ENCODE measurements around the gene TIGAR.

TIGAR gene

DNA sequence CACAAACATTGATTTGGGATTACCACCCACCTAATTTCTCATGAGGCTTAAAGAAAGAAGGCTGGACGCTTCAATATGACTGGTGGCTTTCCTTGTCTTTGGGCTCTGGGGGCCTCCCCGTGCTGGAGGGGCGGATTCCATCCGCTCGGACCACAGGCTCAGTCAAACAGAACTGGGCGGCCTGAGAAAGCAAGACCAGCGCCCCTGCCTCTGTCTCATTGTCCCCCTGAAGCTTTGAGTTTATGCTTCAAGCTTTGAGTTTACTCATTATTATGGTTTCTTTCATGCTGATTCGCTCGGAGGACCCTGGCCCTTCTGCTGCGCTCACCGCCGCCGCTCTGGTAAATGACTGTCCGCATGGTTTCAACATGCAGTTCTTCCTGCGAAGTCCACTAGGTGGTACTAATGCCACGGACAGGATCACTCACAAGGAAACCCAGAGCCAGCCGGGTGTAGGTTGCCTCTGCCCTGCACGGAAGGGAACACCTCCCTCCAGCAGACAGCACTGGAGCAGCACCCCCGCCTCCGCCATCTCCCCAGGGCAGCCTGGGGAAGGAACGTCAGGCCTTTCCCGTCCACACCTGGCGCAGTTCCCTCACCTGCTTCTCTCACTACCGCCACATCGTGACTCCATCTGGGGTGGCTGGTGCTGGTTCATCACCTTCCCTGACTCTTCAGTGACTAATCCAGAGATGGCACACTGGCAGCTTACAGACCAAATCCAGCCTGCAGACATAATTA, 13.2 kb upstream of the TIGAR start:
- DNase-seq = no peak

DNA sequence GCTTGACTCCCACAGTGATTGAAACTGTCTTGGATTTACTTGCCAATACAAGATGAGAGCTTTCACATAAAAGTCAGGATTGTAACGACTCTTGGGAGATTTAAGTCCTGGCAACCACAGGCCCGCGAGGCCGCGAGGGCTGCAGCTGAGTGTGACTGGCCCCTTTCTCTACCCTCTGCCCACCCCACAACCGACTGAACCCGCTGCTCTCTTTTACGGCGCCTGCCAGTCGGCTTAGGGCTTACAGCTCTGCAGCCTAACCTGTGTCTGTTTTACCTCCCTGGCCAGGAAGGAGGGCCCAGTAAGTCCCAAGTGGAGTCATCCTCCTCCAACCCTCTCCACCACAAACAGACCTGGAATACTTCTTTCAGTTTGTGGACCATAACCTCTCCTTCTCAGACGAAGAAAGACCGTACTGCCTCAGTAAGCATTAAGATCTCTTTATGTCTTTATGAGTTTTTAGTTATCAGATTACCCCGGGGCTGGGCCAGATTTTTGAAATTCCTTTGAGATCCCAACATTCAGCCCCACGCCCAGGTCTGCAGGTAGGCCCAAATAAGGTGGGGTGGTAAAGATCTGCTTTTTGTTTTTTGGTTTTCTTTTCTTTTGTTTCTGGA, 12.6 kb upstream of the TIGAR start:
- no peak for DNase-seq

GRCh38 chr12:4311776-4312175, 9.2 kb upstream of the TIGAR start:
- no peak for DNase-seq

- DNase-seq = no peak
These were observed 8.8 kb upstream of the TIGAR start for GRCh38 chr12:4312251-4312650.

DNA sequence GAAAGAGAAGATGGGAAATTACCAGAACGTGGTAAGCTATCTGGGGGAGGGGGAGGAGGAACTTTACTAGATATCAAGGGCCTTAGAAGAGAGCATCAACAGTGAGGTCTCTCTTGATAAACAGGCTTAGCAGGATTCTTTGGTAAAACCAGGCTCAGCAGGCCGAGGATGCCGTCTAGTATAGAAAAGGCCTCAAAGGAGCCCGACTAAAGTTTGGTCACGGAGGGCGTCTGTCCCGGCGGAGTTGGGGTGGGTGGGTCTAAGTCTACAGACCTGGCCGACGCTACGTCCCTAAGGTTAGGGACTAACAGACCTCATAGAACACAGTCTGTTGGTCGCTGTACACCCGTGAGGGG, 538 bp upstream of the TIGAR start:
- DNase-seq = no peak

GRCh38 chr12:4322726-4323125, 1.7 kb downstream of the TIGAR start:
- DNase-seq = no peak

- DNase-seq = no peak
These were observed 2.4 kb downstream of the TIGAR start for GRCh38 chr12:4323396-4323795.

DNA sequence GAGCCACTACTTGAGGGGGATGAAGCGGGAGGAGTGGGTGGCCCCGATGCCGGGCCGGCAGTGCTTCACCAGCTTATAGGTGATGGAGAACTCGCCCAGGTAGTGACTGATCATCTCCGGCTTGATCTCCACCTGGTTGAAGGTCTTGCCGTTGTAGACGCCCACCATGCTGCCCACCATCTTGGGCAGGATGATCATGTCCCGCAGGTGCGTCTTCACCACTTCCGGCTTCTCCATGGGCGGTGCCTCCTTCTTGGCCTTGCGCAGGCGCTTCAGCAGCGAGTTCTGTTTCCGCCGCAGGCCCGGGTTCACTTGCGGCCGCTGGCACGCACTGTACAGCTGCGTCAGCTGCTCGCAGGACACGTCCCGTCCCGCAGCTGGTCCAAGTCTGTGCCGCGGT, 3.4 kb downstream of the TIGAR start:
- no peak for DNase-seq

DNA sequence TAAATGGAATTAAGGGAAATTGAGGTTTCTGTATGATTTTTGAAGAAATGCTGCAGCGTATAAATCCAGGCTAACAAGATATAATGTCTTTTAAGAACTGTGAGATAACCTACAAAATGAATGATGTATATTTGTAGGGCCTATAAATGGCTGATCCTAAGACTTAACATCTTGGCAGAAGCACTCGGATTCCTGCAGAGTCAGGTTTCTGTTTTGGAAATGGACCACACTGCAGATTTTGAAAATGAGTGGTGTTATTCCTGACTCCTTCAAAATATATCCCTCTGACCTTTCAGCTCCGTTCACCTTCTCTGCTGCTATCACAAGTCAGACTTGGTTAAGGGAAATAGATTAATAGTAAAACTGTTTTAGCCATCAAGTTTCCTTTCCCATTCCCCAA, 5.0 kb downstream of the TIGAR start:
- no peak for DNase-seq

DNA sequence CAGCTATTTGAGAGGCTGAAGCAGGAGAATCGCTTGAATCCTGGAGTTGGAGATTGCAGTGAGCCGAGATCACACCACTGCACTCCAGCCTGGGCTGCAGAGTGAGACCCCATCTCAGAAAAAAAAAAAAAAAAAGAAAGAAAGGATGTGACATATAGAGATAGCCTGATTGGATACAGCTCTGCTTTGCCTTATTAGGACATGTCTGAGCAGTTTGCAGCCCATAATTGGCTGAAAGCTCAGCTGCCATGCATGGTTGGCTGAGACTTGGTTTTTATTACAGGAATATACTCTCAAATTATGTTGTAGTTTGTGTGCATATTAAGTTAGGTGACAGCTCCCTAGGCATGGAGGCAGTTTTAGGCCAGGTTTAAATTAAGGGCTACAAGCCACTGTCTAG, 6.3 kb downstream of the TIGAR start:
- DNase-seq = no peak

GRCh38 chr12:4330203-4330602, 9.2 kb downstream of the TIGAR start:
- DNase-seq = no peak

GRCh38 chr12:4331221-4331620, 10.2 kb downstream of the TIGAR start:
- no peak for DNase-seq

GRCh38 chr12:4331842-4332241, 10.8 kb downstream of the TIGAR start:
- no peak for DNase-seq

DNA sequence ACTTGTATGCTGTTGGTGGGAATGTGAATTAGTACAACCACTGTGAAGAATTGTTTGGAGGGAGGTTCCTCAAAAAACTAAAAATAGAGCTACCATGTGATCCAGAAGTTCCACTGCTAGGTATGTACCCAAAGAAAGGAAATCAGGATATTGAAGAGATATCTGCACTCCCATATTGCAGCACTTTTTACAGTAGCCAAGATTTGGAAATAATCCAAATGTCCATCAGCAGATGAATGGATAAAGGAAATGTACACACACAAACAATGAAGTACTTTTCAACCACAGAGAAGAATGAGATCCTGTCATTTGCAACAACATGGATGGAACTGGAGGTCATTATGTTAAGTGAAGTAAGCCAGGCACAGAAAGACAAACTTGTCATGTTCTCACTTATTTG, 25.9 kb downstream of the TIGAR start:
- DNase-seq = no peak

- no peak for DNase-seq
These were observed 32.8 kb downstream of the TIGAR start for GRCh38 chr12:4353785-4354208.

- DNase-seq = no peak
These were observed 34.4 kb downstream of the TIGAR start for GRCh38 chr12:4355156-4356040.

DNA sequence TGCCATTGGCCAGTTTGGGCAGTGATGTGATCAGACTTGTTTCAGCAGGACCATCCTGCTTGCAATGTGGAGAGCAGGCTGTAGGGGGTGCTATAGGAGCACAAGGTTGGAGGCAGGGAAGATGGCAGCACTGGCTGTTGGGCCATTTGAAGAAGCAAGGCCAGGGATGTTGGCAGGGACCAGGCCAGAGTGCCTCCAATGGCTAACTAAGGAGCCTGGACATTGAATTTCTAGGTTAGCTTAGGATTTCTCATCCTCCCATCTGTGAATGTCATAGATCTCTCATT, 35.0 kb downstream of the TIGAR start:
- DNase-seq = no peak

DNA sequence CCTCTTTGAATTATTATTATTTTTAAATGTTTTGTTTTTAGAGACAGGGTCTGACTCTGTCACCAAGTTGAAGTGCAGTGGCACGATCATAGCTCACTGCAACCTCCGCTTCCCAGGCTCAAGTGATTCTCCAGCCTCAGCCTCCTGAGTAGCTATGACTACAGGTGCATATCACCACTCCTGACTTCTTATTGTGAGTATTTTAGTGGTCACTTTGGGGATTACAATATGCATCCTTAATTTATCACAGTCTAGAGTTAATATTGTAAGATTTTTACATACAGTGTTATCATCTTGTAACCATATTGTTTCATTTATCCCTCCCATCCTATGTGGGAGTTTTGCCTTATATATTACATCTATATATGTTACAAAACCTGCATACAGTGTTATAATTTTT, 45.1 kb downstream of the TIGAR start:
- DNase-seq = no peak

GRCh38 chr12:4369548-4369947, 48.5 kb downstream of the TIGAR start:
- DNase-seq = no peak

DNA sequence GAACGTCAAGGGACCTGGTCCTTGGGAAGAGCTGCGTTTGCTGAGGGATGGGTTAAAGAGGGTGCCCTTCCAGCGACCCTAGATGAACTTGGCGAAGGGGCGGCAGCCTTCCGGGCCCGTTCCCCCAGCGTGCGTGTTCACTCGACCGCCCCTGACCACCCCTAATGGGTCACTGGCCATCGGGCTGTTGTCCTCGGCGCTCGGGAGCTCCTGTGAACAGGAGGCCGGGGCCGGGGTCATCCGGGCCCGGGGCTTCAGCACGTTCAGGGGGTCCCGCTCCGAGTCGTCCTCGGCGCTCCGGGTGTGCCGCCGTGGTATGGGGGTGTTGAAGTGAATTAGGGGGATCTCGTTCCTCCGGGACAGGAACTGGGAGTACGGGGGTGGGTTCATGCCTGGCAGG, 49.3 kb downstream of the TIGAR start:
- no peak for DNase-seq

DNA sequence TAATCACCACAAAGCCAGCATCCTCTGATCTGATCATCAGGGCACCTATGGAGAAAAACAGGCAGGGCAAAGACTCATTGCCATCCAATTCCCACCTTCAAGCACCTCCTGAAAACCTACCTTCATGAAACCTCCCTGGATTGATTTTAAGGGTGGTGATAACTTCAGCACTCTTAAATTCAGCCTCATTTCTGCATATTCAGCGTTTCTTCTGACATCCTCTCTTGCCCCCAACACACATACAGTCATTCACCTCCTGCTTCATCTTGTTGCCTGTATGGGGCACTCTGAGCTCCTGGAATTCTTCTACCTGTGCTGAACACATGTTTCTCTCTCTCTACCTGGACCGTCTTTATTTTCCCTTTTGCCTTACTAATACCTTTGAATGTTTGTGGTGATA, 51.6 kb downstream of the TIGAR start:
- no peak for DNase-seq

DNA sequence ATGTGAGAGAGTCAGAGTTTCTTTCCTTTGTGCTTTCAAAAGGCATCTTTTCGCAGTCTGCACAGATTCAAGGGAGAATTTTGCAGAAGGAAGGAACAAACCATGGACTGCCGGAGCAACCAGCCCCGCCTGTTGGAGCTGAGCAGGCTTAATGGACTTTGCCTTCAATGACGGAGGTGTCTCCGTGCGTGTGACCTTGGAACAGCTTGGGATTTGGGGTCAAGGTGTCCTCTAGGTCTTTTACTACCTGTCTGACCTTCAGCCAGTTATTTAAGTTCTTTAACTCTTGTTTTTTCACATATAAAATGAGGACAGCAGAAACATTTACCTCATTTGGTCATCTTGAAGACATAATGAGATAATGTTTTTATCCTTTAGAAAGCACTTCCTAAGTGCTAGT, 54.4 kb downstream of the TIGAR start:
- no peak for DNase-seq

- no peak for DNase-seq
These were observed 57.8 kb downstream of the TIGAR start for GRCh38 chr12:4378772-4379171.

DNA sequence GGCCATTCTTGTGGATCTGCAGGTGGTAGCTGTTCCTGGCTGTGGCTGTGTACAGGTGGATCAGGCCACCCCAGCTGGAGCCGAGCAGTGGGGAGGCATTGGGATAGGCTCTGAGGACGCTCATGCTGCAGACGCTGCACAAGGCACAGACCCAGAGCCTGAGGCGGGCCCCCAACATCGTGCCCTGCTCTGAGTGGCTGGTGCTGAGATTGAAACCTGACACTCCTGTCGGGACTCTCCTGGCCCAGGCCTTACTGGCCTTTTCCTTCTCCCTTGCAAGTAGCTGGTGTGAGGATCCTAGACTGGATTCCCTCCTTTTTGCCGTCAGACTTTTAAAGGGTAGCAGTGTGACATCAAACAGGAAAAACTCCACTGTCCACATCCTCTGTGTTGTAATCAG, 58.4 kb downstream of the TIGAR start, which contains the start of gene FGF23:
Gene FGF23, minus strand, starts transcription at position 308 of the 400 bp plus-strand sequence. Its CDS starts 130 bp downstream, at position 178.
- no peak for DNase-seq
